AML-193 (cell line): ENCODE data around the gene ABI3BP.
A peak's percentile ranks its signal among the peaks of the same experiment; 100 is the strongest.

ENCODE experiments used
- DNase-seq, 2 experiments: peaks; one replicate each; lab custom pipeline; 2025; lab: John Stamatoyannopoulos, UW

Gene ABI3BP

DNA sequence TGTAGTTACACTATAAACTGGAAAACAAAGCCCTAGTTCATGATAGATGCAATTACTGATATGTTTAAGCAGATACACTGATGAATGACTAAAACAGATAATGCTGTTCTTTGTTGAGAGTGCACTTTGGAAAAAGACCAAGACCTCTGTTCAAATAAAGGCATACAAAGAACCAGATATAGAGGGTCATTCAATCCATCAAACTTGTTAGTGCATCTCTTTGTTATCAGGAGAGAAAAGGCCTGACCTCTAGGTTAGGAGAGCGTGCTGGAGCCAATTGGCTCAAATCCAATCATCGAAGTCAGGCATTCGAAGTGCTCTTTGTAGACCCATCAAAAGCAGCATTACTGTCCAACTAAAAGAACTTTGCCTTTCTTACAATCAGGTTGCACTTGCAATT lies 159.7 kb downstream of the ABI3BP start:
- no peak for DNase-seq

GRCh38 chr3:100831629-100832028 lies 161.6 kb downstream of the ABI3BP start:
- no peak for DNase-seq

DNA sequence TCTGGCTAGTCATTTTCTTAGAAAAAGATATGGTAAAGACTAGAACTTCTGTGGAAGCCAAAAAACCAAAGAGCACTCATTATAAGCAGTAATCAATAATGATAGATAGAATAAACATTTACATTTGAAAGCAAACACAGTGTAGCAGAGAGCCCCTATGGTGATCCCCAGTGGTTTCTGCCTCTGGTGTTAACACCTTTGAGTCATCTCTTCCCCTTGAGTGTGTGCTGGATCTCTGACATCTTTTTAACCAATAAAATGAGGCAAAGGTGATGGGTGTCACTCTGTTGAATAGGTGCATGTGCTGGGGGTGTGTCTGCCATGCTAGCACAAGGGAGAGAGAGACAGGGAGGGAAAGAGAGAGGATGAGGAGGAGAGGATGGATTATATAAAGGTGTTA lies 162.3 kb downstream of the ABI3BP start:
- DNase-seq: no peak

DNA sequence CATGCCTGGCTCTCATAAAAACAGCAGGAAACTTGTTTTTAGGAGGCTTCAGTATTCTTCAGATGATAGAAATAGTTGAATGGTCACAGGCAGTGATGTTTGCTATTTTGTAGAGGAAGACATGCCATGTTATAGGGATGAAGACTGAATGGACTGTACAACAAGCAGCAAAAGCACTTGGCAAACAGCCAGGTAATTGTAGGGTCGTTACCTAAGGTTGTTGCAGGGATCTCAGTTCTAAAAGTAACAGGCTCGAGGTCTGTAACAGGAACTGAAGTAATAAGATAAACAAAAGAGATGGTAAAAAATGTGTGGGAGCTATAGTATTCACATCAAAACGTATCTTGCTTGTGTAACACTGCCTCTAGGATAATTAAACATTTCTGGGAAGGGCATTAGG lies 167.6 kb downstream of the ABI3BP start:
- no peak for DNase-seq

DNA sequence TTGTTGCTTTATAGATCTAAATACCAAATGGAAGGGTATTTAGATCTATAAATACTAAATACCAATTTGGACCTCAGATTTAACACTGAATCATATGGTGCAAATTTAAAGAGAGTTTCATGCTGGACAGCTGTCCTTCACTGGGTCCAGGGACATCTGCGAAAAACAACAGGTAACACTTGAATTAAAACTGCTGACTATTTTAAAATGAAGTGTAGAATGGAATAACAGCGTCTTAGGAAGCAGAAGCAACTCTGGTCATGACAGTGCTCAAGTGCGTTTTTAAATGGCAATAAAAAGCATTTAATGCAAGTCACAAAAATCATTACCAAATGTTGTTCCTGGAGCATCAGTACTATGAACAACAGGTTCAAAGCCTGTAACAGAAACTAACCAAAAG lies 177.6 kb downstream of the ABI3BP start:
- no peak for DNase-seq

- no peak for DNase-seq
Measured at GRCh38 chr3:100813828-100814227, 179.4 kb downstream of the ABI3BP start.

DNA sequence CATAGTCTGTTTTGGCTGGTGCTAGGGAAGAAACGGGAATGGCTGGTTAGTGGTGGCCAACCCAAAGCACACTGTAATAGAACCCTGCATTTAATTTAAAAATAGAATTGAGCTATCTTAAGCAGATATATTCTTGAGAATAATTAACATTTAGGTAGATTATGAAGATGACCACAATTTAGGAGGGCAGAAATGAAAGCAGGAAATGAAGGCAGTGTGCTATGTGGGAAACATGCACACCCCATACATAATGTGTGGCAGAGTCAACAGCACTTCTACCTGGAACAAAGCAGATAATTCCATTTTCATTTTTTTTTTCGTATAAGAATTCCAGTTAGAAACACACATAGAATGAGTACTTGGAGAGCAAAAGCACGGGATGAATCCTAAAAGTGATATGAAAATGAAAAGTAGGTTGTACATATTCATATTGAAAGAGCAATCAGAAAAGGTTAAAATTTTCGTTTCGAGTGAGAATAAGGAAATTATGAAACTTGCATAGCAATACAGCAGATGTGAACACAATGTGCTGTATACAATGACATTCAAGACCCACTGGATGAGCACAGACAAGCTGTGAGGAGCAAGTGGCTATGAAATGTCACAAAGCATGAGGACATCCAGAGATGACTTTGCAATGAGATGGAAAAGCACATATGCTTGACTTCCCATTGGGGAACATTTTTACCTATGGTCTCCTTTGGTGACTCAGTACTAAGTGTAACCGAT lies 181.3 kb downstream of the ABI3BP start:
- DNase-seq: no peak

- no peak for DNase-seq
Measured at GRCh38 chr3:100810671-100811070, 182.6 kb downstream of the ABI3BP start.

DNA sequence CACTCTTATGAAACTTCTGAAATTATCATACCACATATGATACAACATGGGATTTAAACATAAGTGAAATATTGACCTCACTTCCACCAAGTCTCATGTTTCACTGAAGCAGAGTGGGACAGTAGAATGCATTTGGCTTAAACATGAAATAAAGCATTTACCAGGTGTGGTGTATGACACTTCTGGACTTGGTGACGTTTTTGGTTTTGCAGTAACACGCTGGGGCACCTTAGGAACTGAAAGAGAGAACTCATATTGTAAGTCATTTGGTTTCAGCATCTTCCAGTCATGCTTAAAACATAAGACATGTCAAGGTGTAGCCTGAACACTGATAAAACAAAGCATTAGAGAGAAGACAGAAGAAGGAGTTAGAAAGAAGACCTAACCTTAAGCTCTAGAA lies 188.6 kb downstream of the ABI3BP start:
- DNase-seq: no peak

GRCh38 chr3:100803711-100804110 lies 189.5 kb downstream of the ABI3BP start:
- no peak for DNase-seq

GRCh38 chr3:100802126-100802525 lies 191.1 kb downstream of the ABI3BP start:
- DNase-seq: no peak

DNA sequence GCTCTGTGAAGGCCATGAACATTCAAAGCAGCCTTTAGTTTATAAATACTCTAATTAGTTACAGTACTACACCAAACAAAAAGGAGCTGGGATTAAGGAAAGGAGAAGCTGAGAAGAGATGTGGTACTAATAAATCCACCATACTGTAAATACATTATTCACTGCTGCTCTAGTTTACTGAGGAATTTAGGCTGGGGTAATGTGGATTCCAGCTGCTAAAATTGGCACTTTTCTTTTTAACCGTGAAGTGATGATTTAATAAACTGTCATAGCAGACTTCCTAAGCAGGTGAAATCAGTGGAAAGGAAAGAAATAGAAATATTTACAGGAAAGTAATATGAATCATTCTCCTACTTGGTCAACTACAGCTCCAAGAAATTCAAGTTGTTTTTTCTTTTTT lies 195.2 kb downstream of the ABI3BP start:
- no peak for DNase-seq

DNA sequence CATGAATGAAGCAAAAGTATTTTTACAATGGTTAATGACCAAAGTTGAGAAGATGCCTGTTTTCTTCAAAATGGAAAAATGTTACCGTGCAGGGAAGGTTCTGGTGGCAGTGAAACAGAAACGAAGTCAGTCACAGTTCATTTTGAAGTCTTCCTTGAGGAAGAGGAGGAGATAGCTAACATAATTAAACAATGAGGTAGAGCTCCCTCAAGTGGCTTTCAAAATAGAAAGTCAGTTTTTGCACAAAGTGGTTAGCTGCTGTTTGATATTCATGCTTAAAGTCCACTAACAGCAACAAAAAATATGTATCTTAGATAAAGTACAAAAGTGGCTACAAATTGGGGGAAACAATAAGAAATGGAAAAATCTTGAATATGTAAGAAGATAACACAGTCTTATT lies 196.7 kb downstream of the ABI3BP start:
- DNase-seq: peak; percentile 68 to 76

- DNase-seq: no peak
Measured at GRCh38 chr3:100789579-100789978, 203.6 kb downstream of the ABI3BP start.

GRCh38 chr3:100783619-100784018 lies 209.6 kb downstream of the ABI3BP start:
- no peak for DNase-seq

DNA sequence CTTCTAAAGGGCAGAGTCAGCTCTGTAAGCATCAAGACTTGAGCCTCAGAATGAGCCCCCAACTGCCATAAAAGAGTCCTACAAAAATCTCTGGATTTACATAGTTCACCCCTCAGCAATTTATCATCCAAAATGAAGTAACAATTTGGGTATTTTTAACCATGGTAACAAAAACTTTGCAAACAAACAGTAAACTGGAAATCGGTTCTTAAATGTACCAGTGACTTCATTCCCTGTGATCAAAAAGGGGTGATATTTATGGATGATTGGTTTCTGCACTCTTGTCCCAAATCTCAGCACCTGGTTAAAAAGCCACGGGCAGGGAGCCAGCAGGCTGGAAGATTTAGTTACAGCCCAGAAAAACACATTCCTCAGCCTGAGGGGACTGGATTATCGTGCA lies 210.3 kb downstream of the ABI3BP start:
- DNase-seq: no peak

DNA sequence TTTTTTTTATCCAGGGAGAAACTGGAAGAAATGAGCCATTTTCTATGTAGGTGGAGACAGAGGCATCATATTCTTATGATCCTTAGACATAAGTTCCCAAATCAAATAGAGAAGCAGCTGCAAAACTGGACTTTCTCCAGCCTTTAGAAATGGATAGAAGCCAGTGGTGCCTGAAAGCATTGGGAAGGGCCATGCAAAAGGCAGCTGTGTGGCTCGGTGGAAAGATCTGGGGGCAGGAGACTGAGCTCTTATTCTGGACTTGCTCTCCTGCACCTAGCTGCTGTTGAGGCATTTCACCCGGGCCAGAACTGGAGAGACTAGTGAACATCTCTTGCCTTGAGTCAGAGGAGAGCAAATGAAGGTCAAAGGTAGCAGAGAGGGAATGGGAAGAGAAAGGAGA lies 210.9 kb downstream of the ABI3BP start:
- no peak for DNase-seq

DNA sequence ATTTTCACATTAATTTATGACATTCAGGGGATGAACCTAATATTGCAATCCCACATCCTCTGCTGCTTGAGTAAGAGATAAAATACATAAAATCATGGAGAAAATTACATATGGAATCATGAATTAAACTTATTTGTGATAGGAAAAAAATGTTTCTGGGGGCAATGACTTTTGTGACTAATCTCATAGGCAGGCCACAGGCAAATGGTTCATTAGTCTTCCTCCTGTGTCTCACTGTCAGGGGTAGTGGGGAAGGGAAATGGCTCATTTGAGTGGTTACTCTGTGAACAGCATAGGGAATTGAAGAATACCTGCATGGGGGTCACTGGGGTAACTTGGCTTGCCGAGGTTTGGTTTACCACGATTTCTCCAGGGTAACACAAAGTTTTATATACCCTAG lies 211.9 kb downstream of the ABI3BP start:
- no peak for DNase-seq

DNA sequence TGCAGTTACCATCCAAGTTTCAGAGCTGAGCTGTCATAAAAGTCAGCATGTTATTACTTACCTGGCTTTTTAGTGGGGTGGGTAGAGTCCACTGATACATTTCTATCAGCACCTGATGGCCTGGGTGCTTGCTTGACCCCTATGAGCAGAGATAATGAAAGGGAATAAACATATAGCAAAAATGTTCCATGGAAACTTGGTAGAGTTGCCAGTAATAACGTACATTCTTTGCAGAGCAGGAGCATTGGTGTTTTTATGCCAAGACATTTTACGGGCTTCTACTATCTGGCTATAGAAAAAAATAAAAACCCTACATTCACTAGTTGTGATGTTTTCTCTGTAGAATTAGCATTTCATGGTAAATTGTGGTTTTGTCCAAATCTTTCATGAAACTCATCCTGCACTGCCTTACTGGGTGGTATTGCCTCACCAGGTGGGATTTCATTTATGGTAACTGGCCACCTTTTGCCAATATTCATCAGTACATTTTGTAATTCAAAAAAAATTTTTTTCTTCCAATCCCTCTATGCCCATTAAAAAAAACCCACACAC lies 213.1 kb downstream of the ABI3BP start:
- DNase-seq: no peak

- no peak for DNase-seq
Measured at GRCh38 chr3:100779480-100779879, 213.7 kb downstream of the ABI3BP start.

GRCh38 chr3:100777271-100777670 lies 215.9 kb downstream of the ABI3BP start:
- DNase-seq: no peak

- DNase-seq: no peak
Measured at GRCh38 chr3:100776746-100777145, 216.5 kb downstream of the ABI3BP start.

DNA sequence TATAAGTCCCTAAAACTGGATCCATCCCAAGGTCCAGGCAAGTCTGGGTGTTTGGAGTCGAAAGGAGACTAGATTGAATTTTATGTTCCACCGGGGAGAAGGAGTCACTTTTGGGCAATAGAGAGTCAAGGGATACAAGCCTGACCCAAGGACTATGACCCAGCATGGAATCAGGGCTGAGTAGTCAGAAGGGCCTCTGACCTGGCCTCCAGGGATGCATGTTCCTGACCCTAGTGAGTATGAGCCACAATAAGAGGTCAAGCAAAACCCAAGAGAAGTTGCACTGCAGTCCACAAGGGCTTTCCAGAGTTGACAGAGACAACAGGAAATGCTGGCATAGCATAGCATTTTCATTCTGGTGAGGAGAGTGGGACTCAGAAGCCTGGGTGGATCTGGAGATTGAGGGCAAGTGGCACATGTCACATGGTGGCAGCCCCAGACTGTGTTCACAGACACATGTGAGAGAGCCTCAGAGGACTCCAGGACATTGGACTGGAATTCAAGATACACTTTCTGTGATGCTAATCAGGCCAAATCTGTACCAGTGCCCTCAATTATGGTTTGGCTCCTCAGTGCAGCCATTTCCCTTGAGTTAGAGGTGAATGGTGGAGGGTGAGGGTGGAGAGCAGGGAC lies 217.0 kb downstream of the ABI3BP start:
- no peak for DNase-seq

DNA sequence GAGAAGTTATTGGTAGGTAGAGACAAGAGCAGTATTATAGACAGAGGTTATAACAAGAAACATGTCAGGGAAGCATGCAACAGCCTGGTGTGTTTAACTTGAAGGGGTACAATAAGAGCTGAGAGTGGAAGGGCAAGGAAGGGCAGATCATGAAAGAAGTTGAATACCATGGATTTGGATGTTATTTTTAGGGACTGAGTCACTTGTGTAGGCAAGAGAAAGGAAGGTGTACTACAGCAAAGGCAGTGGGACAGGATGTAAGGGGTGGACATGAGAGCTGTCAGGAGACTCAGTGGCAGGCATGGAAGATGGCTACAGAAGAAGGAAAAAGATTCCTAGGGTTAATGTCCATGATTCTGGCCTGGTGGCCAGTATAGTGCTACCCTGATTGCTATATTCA lies 217.6 kb downstream of the ABI3BP start:
- DNase-seq: no peak
